KBM-7 (cell line): ENCODE results near the gene NPC2.
A peak's percentile ranks its signal among the peaks of the same experiment; 100 is the strongest.

ENCODE experiments used
- DNase-seq: peaks from one replicate; pipeline ENCODE4 v3.0.0-alpha.2; 2015
- in situ Hi-C: fragments of 300-500 bp; cut with MboI; formaldehyde crosslinking; loops from 2 replicates; pipeline ENCODE4 v1.14.3; 2020; ENCODE audit warnings: low sequenced_read_pairs, low pct_unique_long_range_greater_than_20kb, mixed read lengths

Gene NPC2

GRCh38 chr14:74522740-74523139, 29.6 kb upstream of the NPC2 start:
- DNase-seq = no peak
- in situ Hi-C loops = no loop called here

- no peak for DNase-seq
- in situ Hi-C loops = no loop called here
Measured at GRCh38 chr14:74521756-74522155, 28.7 kb upstream of the NPC2 start.

GRCh38 chr14:74519316-74520074, 26.4 kb upstream of the NPC2 start:
- in situ Hi-C loops = no loop called here
- DNase-seq = no peak

GRCh38 chr14:74518221-74518620, 25.1 kb upstream of the NPC2 start:
- no peak for DNase-seq
- in situ Hi-C loops = no loop called here

- DNase-seq = no peak
- in situ Hi-C loops = no loop called here
Measured at GRCh38 chr14:74517731-74518130, 24.6 kb upstream of the NPC2 start.

GRCh38 chr14:74516451-74517160, 23.5 kb upstream of the NPC2 start:
- no peak for DNase-seq
- in situ Hi-C loops = no loop called here

- in situ Hi-C loops = no loop called here
- no peak for DNase-seq
Measured at GRCh38 chr14:74515891-74516412, 22.8 kb upstream of the NPC2 start.

GRCh38 chr14:74514471-74514941, 21.4 kb upstream of the NPC2 start:
- peak; percentile 84 for DNase-seq
- in situ Hi-C loops = no loop called here

GRCh38 chr14:74511966-74512830, 19.1 kb upstream of the NPC2 start:
- in situ Hi-C loops = no loop called here
- no peak for DNase-seq

- DNase-seq = no peak
- in situ Hi-C loops = no loop called here
Measured at GRCh38 chr14:74510959-74511409, 17.9 kb upstream of the NPC2 start.

GRCh38 chr14:74510223-74510931, 17.3 kb upstream of the NPC2 start:
- in situ Hi-C loops = no loop called here
- no peak for DNase-seq

- in situ Hi-C loops = no loop called here
- DNase-seq = no peak
Measured at GRCh38 chr14:74509587-74510222, 16.6 kb upstream of the NPC2 start.

GRCh38 chr14:74508844-74509428, 15.8 kb upstream of the NPC2 start:
- DNase-seq = no peak
- in situ Hi-C loops = no loop called here

GRCh38 chr14:74508292-74508731, 15.2 kb upstream of the NPC2 start:
- DNase-seq = no peak
- in situ Hi-C loops = no loop called here

- in situ Hi-C loops = no loop called here
- DNase-seq = no peak
Measured at GRCh38 chr14:74507840-74508239, 14.7 kb upstream of the NPC2 start.

- no peak for DNase-seq
- in situ Hi-C loops = no loop called here
Measured at GRCh38 chr14:74507085-74507484, 14.0 kb upstream of the NPC2 start.

- in situ Hi-C loops = no loop called here
- DNase-seq = no peak
Measured at GRCh38 chr14:74506411-74506851, 13.3 kb upstream of the NPC2 start.

- in situ Hi-C loops = no loop called here
- DNase-seq = no peak
Measured at GRCh38 chr14:74505831-74506230, 12.7 kb upstream of the NPC2 start.
